Mucosa of descending colon (tissue), 3 donors: ENCODE results near the gene ERC2. TPM values are rescaled to one million over a fixed set of nuclear protein-coding genes. Genes with fewer than 3 reads are reported as not detected.

Experiments
- ATAC-seq: fragments of 200-7000 bp; cut with Tn5 transposase; one replicate; pipeline ENCODE4 v1.9.1; 2020; ENCODE audit warnings: mild to moderate bottlenecking, moderate library complexity
- DNase-seq, 3 donors: peaks; one replicate each; pipeline ENCODE4 v3.0.0-alpha.2; 2020
- H3K36me3 ChIP-seq: fragments of 200-600 bp; one replicate; pipeline ENCODE4 v1.8.0; 2021; ENCODE audit warnings: low read depth, mild to moderate bottlenecking
- H3K4me1 ChIP-seq: fragments of 200-600 bp; one replicate; pipeline ENCODE4 v1.8.0; 2021; ENCODE audit warnings: low read depth, mild to moderate bottlenecking
- H3K4me3 ChIP-seq: fragments of 200-600 bp; one replicate; pipeline ENCODE4 v1.8.0; 2021; ENCODE audit warnings: mild to moderate bottlenecking
- H3K9me3 ChIP-seq: fragments of 200-600 bp; one replicate; pipeline ENCODE4 v1.8.0; 2021; ENCODE audit warnings: mild to moderate bottlenecking
- CTCF ChIP-seq: fragments of 200-600 bp; IDR thresholded peaks from one replicate; pipeline ENCODE4 v1.8.0; 2022; ENCODE audit warnings: antibody characterized with exemption, mild to moderate bottlenecking
- intact Hi-C, 2 donors: fragments of 100-400 bp; cut with DNase I in 1 of 2; cut with micrococcal nuclease in 1 of 2; formaldehyde crosslinking; loops; one replicate each; pipeline versions ENCODE4 v1.11.0 to v1.11.1; 2022; cut with DNase I, micrococcal nuclease
- total RNA-seq, 3 donors: library from RNA; stranded (reverse); fragmentation: NEBNext Ultra II Directional in 2 of 3; extraction: Animal tissue kit (Norgen Biotek cat#: 25700) in 2 of 3; gene quantifications; one replicate each; pipeline versions ENCODE4 v1.2.1 to v1.2.4, GENCODE V29; 2021 to 2023
- donor health status: DM: no; HTN: no; CAD: no; lungs with moderate emphysema.
- donor health status: DM: no; HTN: no; CAD: no.
- donor health status: DM: no; HTN: yes; CAD: no.

ERC2 gene
- total RNA-seq, 3 donors from 2014 or later = 0.06 to 1.8 (median 0.43) TPM

GRCh38 chr3:55521738-55522421 lies 946.4 kb downstream of the ERC2 start:
- no peak for TF ChIP-seq CTCF
- DNase-seq (no peak), ATAC-seq (no peak)
- H3K4me1 ChIP-seq = no peaks in the 10 kb centered on the region
- H3K36me3 ChIP-seq = no peaks in the 10 kb centered on the region
- intact Hi-C loops = no loop called here
- H3K4me3 ChIP-seq = no peak overlapping the region
- no peaks in the 10 kb centered on the region for H3K9me3 ChIP-seq

GRCh38 chr3:55521064-55521737 lies 947.1 kb downstream of the ERC2 start:
- DNase-seq (no peak), ATAC-seq (no peak)
- H3K36me3 ChIP-seq = no peaks in the 10 kb centered on the region
- H3K4me1 ChIP-seq = no peaks in the 10 kb centered on the region
- H3K9me3 ChIP-seq = no peaks in the 10 kb centered on the region
- intact Hi-C loops = no loop called here
- no peak for TF ChIP-seq CTCF
- no peak overlapping the region for H3K4me3 ChIP-seq

- ATAC-seq = no peak
- Histone ChIP-seq H3K4me1 (no peaks in the 10 kb centered on the region), H3K4me3 (no peak overlapping the region), H3K36me3 (no peaks in the 10 kb centered on the region), H3K9me3 (no peaks in the 10 kb centered on the region)
- DNase-seq = no peak
- TF ChIP-seq CTCF = no peak
- intact Hi-C loops = no loop called here
Observed at GRCh38 chr3:55519019-55519418, 949.2 kb downstream of the ERC2 start.

- no peak overlapping the region for H3K4me3 ChIP-seq
- no peaks in the 10 kb centered on the region for H3K36me3 ChIP-seq
- no peak for TF ChIP-seq CTCF
- H3K4me1 ChIP-seq = no peaks in the 10 kb centered on the region
- no peak for DNase-seq
- ATAC-seq = no peak
- intact Hi-C loops = no loop called here
- no peaks in the 10 kb centered on the region for H3K9me3 ChIP-seq
Observed at GRCh38 chr3:55518451-55518850, 949.8 kb downstream of the ERC2 start.

- Histone ChIP-seq H3K4me3 (no peak overlapping the region), H3K4me1 (no peaks in the 10 kb centered on the region), H3K9me3 (no peaks in the 10 kb centered on the region), H3K36me3 (no peaks in the 10 kb centered on the region)
- TF ChIP-seq CTCF = no peak
- ATAC-seq = no peak
- DNase-seq = no peak
- intact Hi-C loops = no loop called here
Observed at GRCh38 chr3:55516392-55517030, 951.8 kb downstream of the ERC2 start.
